HL-60 (cell line): ENCODE measurements around the gene KIF27.

Source experiments
- DNase-seq, 2 experiments: peaks; one replicate each; pipeline ENCODE4 v3.0.0-alpha.2; 2010 to 2020; ENCODE audit warnings: low read depth in 1 of 2, low spot score in 1 of 2
- H3K27ac ChIP-seq: fragments of 250-450 bp; sonication (Bioruptor Pico); replicated peaks from 2 replicates; pipeline ENCODE4 v1.5.1; 2020; ENCODE audit warnings: mild to moderate bottlenecking, moderate library complexity
- H3K27me3 ChIP-seq: fragments of 250-450 bp; sonication (Bioruptor Pico); 2 replicates; pipeline ENCODE4 v1.5.1; 2021; ENCODE audit warnings: mild to moderate bottlenecking, moderate library complexity; ENCODE audit not compliant: insufficient read depth, poor library complexity, severe bottlenecking
- H3K4me3 ChIP-seq: replicated peaks from 2 replicates; pipeline ENCODE4 v1.5.1; 2011; ENCODE audit warnings: mild to moderate bottlenecking, control low read depth, low read length; ENCODE audit not compliant: insufficient read depth
- GABPA ChIP-seq: IDR thresholded peaks from 2 replicates; pipeline ENCODE4 v1.6.1; 2012; ENCODE audit warnings: low read depth
- POLR2AphosphoS5 ChIP-seq: IDR thresholded peaks from 2 replicates; pipeline ENCODE4 v1.6.1; 2012; ENCODE audit warnings: low read depth
- SPI1 ChIP-seq: IDR thresholded peaks from 2 replicates; pipeline ENCODE4 v1.6.1; 2012; ENCODE audit warnings: low read depth, mild to moderate bottlenecking, borderline replicate concordance
- TF ChIP-seq, protein P1 (sequence below): IDR thresholded peaks from 2 replicates; pipeline ENCODE4 v1.6.1; 2012; ENCODE audit warnings: low read depth; ENCODE audit not compliant: insufficient replicate concordance
- TF ChIP-seq, protein P2 (sequence below): IDR thresholded peaks from one replicate; pipeline ENCODE4 v1.5.1; 2011; ENCODE audit warnings: low read length, control low read depth, inconsistent platforms; ENCODE audit not compliant: insufficient read depth

The KIF27 gene

DNA sequence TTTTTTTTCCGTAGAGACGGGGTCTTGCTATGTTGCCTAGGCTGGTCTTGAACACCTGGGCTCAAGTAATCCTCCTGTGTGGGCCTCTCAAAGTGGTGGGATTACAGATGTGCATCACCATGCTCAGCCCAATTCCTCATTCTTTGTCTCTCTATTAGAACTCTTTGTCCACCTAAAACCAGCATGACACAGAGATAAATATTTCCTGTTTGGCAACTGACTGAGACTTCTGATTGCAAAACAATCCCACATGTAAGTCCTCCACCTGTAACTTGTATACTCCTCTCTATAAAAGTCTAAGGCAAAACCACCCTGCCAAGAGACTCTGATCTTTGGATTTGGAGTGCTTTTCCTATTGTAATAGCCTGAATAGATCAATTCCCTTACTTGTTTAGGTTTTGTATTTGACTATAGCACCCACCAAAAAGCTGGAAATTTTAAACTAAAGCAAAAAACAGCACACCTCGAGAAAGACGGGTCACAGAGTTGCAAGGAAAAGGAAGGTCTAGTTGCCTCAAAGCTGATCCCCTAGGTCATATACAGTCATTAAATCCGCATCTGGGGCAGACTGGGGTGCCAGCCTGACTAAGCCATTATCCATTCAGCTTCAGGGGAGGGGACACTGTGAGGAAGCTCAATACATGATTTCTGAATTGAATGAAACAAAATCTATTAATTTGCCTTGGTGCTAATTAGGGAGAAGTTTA lies 13.5 kb upstream of the KIF27 start:
- Histone ChIP-seq H3K27ac (peak overlapping the region; percentile 41), H3K27me3 (no peaks in the 10 kb centered on the region), H3K4me3 (no peak overlapping the region)
- peak in 1 of 2 experiments; percentile 64 for DNase-seq
- peak; percentile 50; the same call in 1 of the 2 replicates for TF ChIP-seq SPI1
- TF ChIP-seq, protein P1, sequence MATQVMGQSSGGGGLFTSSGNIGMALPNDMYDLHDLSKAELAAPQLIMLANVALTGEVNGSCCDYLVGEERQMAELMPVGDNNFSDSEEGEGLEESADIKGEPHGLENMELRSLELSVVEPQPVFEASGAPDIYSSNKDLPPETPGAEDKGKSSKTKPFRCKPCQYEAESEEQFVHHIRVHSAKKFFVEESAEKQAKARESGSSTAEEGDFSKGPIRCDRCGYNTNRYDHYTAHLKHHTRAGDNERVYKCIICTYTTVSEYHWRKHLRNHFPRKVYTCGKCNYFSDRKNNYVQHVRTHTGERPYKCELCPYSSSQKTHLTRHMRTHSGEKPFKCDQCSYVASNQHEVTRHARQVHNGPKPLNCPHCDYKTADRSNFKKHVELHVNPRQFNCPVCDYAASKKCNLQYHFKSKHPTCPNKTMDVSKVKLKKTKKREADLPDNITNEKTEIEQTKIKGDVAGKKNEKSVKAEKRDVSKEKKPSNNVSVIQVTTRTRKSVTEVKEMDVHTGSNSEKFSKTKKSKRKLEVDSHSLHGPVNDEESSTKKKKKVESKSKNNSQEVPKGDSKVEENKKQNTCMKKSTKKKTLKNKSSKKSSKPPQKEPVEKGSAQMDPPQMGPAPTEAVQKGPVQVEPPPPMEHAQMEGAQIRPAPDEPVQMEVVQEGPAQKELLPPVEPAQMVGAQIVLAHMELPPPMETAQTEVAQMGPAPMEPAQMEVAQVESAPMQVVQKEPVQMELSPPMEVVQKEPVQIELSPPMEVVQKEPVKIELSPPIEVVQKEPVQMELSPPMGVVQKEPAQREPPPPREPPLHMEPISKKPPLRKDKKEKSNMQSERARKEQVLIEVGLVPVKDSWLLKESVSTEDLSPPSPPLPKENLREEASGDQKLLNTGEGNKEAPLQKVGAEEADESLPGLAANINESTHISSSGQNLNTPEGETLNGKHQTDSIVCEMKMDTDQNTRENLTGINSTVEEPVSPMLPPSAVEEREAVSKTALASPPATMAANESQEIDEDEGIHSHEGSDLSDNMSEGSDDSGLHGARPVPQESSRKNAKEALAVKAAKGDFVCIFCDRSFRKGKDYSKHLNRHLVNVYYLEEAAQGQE = no peak

DNA sequence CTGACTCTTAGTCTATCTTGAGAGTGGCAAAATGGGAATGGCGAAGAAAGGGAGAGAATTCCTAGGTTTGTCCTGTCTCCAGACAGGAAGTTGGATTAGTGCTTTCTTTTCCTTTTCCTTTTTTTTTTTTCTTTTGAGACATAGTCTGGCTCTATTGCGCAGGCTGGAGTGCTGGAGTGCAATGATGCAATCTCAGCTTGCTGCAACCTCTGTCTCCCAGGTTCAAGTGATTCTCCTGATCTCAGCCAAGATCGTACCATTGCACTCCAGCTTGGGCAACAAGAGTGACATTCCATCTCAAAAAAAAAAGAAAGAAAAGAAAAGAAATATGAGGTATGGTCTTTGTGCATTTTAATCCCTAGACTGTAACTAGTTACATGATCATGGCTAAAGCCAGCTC lies 12.6 kb upstream of the KIF27 start:
- H3K27ac ChIP-seq = peak overlapping the region; percentile 39
- DNase-seq = peak; percentile 47 to 70
- H3K27me3 ChIP-seq = no peaks in the 10 kb centered on the region
- H3K4me3 ChIP-seq = no peak overlapping the region
- TF ChIP-seq, protein P2, sequence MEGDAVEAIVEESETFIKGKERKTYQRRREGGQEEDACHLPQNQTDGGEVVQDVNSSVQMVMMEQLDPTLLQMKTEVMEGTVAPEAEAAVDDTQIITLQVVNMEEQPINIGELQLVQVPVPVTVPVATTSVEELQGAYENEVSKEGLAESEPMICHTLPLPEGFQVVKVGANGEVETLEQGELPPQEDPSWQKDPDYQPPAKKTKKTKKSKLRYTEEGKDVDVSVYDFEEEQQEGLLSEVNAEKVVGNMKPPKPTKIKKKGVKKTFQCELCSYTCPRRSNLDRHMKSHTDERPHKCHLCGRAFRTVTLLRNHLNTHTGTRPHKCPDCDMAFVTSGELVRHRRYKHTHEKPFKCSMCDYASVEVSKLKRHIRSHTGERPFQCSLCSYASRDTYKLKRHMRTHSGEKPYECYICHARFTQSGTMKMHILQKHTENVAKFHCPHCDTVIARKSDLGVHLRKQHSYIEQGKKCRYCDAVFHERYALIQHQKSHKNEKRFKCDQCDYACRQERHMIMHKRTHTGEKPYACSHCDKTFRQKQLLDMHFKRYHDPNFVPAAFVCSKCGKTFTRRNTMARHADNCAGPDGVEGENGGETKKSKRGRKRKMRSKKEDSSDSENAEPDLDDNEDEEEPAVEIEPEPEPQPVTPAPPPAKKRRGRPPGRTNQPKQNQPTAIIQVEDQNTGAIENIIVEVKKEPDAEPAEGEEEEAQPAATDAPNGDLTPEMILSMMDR = no peak
- TF ChIP-seq POLR2AphosphoS5 (no peak), GABPA (no peak)
- TF ChIP-seq, protein P1 = no peak

DNA sequence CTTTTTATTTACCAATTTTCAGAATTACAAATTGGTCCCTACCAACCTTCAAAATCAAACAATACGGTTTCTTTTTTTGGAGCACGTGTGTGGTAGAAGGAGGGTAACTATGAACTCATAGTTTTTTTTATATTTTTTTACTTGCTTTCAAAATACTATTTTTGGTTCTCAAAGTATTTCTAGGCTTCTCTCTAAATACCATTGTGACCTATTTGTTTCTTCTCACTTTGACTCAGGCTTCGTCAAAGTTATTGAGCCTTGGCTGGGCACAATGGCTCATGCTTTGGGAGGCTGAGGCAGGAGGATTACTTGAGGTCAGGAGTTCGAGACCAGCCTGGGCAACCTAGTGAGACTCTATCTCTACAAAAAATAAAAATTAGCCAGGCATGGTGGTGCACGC lies 11.6 kb upstream of the KIF27 start:
- H3K27ac ChIP-seq = no peak overlapping the region; the same call in 1 of the 2 replicates
- no peaks in the 10 kb centered on the region for H3K27me3 ChIP-seq
- no peak overlapping the region for H3K4me3 ChIP-seq
- DNase-seq = no peak
- TF ChIP-seq, protein P2 = no peak
- no peak for TF ChIP-seq GABPA
- TF ChIP-seq, protein P1 = no peak
- TF ChIP-seq SPI1 = no peak
- no peak for TF ChIP-seq POLR2AphosphoS5
